PFSK-1 (cell line): ENCODE data around the gene C1orf141.

Experiments used
- FOXP2 ChIP-seq: optimal IDR thresholded peaks from 2 replicates; pipeline ENCODE3; 2011; ENCODE audit warnings: borderline replicate concordance, control low read depth, inconsistent platforms; ENCODE audit not compliant: insufficient read depth; ENCODE audit errors: extremely low read length, extremely low read depth
- POLR2AphosphoS5 ChIP-seq: IDR thresholded peaks from 2 replicates; pipeline ENCODE4 v1.6.1; 2012; ENCODE audit warnings: low read depth, mild to moderate bottlenecking, control low read depth, low read length, moderate library complexity
- SIN3A ChIP-seq: IDR thresholded peaks from 2 replicates; pipeline ENCODE4 v1.6.1; 2012; ENCODE audit warnings: mild to moderate bottlenecking, low read length, moderate library complexity, borderline replicate concordance; ENCODE audit not compliant: insufficient read depth
- TAF1 ChIP-seq: IDR thresholded peaks from 2 replicates; pipeline ENCODE4 v1.6.1; 2012; ENCODE audit warnings: low read length, control low read depth, borderline replicate concordance; ENCODE audit not compliant: insufficient read depth
- TF ChIP-seq, protein P1 (sequence below), 2 experiments: IDR thresholded peaks; 2 replicates each; pipeline versions ENCODE4 v1.6.1 to v1.8.0; 2011 to 2012; ENCODE audit warnings: low read depth in 2 of 2, low read length in 2 of 2, control low read depth in 1 of 2, inconsistent platforms in 1 of 2, mild to moderate bottlenecking in 1 of 2, moderate library complexity in 1 of 2; ENCODE audit not compliant: insufficient read depth in 1 of 2

The C1orf141 gene

DNA sequence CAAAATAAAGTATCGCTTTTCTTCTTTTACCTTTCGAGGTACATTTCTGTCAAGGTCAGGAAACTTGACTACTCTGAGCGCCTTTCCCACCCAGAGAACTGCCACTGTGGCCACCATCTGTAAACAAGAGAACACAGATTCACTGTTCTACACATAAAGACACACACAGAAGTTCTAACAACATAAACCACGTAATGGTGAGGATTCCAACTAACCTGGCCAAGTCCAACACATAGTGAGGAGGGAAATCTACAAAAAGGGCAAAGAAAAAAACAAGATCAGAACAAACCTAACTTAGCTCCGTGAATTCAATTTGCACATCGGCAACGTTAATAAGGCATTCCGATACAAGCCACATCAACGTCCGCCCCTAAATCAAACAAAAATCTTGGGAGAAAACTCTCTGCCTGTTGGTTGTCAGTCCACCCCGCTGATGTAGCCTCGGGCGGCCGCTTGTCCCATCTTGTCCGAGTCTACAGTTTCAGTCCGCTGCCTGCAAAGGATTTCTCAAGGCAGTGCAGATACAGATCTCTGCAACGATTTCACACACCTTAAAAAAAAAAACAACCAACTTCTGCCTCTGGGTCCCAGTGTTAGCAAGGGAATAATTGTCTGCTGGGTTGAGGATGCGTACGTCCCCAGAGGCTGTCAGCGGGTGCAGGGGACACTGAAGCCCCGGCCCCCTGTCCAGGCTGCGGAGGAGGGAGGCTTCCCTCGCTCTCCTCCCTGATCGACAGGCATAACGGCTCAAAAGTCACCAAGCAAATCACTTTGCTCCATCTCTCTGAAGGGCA is 81.8 kb downstream of the C1orf141 start:
- TF ChIP-seq SIN3A (no peak), POLR2AphosphoS5 (no peak), TAF1 (no peak), FOXP2 (no peak)
- TF ChIP-seq, protein P1, sequence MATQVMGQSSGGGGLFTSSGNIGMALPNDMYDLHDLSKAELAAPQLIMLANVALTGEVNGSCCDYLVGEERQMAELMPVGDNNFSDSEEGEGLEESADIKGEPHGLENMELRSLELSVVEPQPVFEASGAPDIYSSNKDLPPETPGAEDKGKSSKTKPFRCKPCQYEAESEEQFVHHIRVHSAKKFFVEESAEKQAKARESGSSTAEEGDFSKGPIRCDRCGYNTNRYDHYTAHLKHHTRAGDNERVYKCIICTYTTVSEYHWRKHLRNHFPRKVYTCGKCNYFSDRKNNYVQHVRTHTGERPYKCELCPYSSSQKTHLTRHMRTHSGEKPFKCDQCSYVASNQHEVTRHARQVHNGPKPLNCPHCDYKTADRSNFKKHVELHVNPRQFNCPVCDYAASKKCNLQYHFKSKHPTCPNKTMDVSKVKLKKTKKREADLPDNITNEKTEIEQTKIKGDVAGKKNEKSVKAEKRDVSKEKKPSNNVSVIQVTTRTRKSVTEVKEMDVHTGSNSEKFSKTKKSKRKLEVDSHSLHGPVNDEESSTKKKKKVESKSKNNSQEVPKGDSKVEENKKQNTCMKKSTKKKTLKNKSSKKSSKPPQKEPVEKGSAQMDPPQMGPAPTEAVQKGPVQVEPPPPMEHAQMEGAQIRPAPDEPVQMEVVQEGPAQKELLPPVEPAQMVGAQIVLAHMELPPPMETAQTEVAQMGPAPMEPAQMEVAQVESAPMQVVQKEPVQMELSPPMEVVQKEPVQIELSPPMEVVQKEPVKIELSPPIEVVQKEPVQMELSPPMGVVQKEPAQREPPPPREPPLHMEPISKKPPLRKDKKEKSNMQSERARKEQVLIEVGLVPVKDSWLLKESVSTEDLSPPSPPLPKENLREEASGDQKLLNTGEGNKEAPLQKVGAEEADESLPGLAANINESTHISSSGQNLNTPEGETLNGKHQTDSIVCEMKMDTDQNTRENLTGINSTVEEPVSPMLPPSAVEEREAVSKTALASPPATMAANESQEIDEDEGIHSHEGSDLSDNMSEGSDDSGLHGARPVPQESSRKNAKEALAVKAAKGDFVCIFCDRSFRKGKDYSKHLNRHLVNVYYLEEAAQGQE (IDR thresholded peaks at IDR 0.05; ENCODE audit: insufficient read depth in 1 of 2, low read depth in 2 of 2, low read length in 2 of 2), result no peak

DNA sequence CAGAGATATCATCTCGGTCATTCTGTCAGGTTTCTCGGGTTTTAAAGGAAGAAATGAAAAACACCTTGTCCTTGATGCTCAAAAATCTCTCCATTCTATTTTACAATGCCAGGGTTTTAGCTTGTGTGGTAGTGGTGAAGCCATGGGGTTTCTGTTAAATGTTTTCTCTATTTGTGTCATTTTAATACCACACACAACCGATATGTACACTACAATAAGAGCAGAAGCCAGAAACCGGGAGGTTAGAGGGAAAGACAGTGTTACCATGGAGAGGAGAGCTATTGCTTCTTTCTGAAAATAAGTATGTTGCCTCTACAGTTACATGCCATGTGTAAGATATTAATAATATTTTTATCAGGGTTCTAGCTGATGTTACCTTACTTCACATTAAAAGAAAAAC is 83.6 kb downstream of the C1orf141 start:
- no peak for TF ChIP-seq FOXP2
- TF ChIP-seq POLR2AphosphoS5, result no peak
- TF ChIP-seq SIN3A, result no peak
- no peak for TF ChIP-seq TAF1
- TF ChIP-seq, protein P1 (IDR thresholded peaks at IDR 0.05; ENCODE audit: insufficient read depth in 1 of 2, low read depth in 2 of 2, low read length in 2 of 2), result no peak

DNA sequence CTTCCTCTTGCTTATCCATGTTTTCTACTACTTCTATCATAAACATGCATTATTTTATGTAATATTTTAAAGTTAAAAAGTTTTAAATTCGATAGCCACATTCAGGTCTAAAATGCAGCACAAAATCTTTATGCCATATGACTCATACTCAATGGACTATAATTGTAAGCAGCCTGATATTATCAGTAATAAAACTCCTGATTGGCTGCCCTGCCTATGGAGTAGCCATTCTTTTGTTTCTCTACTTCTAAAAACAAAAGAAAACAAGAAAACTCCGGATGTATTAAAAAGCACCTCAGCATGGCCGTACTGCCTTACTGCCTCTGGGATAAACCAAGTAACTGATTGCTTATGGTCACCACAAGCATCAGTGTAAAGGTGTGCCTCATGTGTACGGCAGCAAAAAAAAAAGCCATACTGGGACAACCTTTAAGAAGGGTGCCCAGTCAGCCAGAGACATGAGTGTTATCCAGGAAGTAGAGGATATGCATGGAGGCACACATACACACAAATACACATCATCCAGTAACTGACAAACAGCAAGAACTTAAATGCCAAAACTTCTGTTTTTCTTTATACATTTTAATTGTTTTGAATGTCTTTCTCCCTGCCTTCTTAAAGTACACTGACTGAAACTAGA is 90.0 kb downstream of the C1orf141 start:
- no peak for TF ChIP-seq POLR2AphosphoS5
- no peak for TF ChIP-seq TAF1
- no peak for TF ChIP-seq SIN3A
- no peak for TF ChIP-seq FOXP2
- TF ChIP-seq, protein P1 (IDR thresholded peaks at IDR 0.05; ENCODE audit: insufficient read depth in 1 of 2, low read depth in 2 of 2, low read length in 2 of 2), result no peak

DNA sequence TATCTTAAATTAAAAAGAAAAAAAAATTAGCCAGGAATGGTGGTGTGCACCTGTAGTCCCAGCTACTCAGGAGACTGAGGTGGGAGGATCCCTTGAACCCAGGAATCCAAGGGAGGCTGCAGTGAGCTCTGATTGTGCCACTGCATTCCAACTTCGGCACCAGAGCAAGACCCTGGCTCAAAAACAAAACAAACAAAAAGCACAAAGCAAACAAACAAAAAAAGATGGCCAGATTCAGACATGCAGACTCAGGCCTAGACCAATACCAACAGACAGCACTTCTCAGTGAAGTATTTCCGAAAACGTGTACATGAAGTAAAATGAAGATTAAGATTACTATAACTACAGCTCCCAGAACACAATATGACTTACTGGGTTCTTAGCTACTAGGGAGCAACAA is 91.4 kb downstream of the C1orf141 start:
- TF ChIP-seq FOXP2, result no peak
- TF ChIP-seq, protein P1 (IDR thresholded peaks at IDR 0.05; ENCODE audit: insufficient read depth in 1 of 2, low read depth in 2 of 2, low read length in 2 of 2), result no peak
- no peak for TF ChIP-seq TAF1
- no peak for TF ChIP-seq POLR2AphosphoS5
- no peak for TF ChIP-seq SIN3A
